Right atrium auricular region (tissue), 2 donors: ENCODE data around the gene KCTD21. TPM values are rescaled to one million over a fixed set of nuclear protein-coding genes. Genes with fewer than 3 reads are reported as not detected.
A peak's percentile ranks its signal among the peaks of the same experiment; 100 is the strongest.

ENCODE experiments used
- DNase-seq: peaks from one replicate; pipeline ENCODE4 v3.0.0-alpha.2; 2019; ENCODE audit warnings: low spot score
- H3K27ac ChIP-seq, 2 donors: fragments of 200-600 bp; sonication (generic); 1 replicate in 1 of 2; 2 replicates in 1 of 2; pipeline ENCODE4 v1.5.1; 2016 to 2019
- H3K27me3 ChIP-seq, 2 donors: fragments of 200-600 bp; sonication (generic); one replicate each; pipeline versions ENCODE4 v1.5.1 to v1.6.0; 2017 to 2019
- H3K36me3 ChIP-seq: fragments of 200-600 bp; sonication (generic); one replicate; pipeline ENCODE4 v1.5.1; 2016
- H3K4me1 ChIP-seq, 2 donors: fragments of 200-600 bp; sonication (generic); one replicate each; pipeline versions ENCODE4 v1.5.1 to v1.6.0; 2017 to 2019
- H3K4me3 ChIP-seq, 2 donors: fragments of 200-600 bp; sonication (generic); 1 replicate in 1 of 2; 2 replicates in 1 of 2; pipeline ENCODE4 v1.5.1; 2017 to 2019; ENCODE audit warnings: mild to moderate bottlenecking in 1 of 2, moderate library complexity in 1 of 2
- H3K9me3 ChIP-seq, 2 donors: fragments of 200-600 bp; sonication (generic); one replicate each; pipeline ENCODE4 v1.5.1; 2019
- total RNA-seq, 2 donors: library from RNA; depleted of rRNA; stranded (reverse); fragments of >200 nt; gene quantifications; one replicate each; pipeline ENCODE4 v1.1.0, GENCODE V29; 2016
- TF ChIP-seq, protein P1 (sequence below), 2 donors: fragments of 200-600 bp; sonication (generic); IDR thresholded peaks; one replicate each; pipeline ENCODE4 v1.5.1; 2019; ENCODE audit warnings: antibody characterized with exemption in 2 of 2

The KCTD21 gene
- total RNA-seq, 2 donors from 2014 or later: 9.8 to 12.9 TPM

GRCh38 chr11:78211565-78211964, 23.1 kb upstream of the KCTD21 start:
- Histone ChIP-seq H3K4me1 (peaks cover 0 to 23% of the 10 kb centered on the region in 2 donors), H3K27me3 (no peaks in the 10 kb centered on the region), H3K9me3 (no peaks in the 10 kb centered on the region), H3K4me3 (no peak overlapping the region), H3K27ac (no peak overlapping the region), H3K36me3 (peaks cover 28% of the 10 kb centered on the region)
- TF ChIP-seq, protein P1, sequence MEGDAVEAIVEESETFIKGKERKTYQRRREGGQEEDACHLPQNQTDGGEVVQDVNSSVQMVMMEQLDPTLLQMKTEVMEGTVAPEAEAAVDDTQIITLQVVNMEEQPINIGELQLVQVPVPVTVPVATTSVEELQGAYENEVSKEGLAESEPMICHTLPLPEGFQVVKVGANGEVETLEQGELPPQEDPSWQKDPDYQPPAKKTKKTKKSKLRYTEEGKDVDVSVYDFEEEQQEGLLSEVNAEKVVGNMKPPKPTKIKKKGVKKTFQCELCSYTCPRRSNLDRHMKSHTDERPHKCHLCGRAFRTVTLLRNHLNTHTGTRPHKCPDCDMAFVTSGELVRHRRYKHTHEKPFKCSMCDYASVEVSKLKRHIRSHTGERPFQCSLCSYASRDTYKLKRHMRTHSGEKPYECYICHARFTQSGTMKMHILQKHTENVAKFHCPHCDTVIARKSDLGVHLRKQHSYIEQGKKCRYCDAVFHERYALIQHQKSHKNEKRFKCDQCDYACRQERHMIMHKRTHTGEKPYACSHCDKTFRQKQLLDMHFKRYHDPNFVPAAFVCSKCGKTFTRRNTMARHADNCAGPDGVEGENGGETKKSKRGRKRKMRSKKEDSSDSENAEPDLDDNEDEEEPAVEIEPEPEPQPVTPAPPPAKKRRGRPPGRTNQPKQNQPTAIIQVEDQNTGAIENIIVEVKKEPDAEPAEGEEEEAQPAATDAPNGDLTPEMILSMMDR (IDR thresholded peaks at IDR 0.05): no peak
- no peak for DNase-seq

GRCh38 chr11:78210000-78210608, 21.7 kb upstream of the KCTD21 start:
- DNase-seq: no peak
- peaks cover 0 to 23% of the 10 kb centered on the region in 2 donors for H3K4me1 ChIP-seq
- no peaks in the 10 kb centered on the region for H3K9me3 ChIP-seq

GRCh38 chr11:78209478-78209877, 21.1 kb upstream of the KCTD21 start:
- H3K36me3 ChIP-seq: peaks cover 33% of the 10 kb centered on the region
- no peaks in the 10 kb centered on the region for H3K9me3 ChIP-seq
- no peak for DNase-seq
- H3K4me1 ChIP-seq: peaks cover 0 to 23% of the 10 kb centered on the region in 2 donors
- H3K4me3 ChIP-seq: no peak overlapping the region
- TF ChIP-seq, protein P1 (IDR thresholded peaks at IDR 0.05): no peak
- no peak overlapping the region for H3K27ac ChIP-seq
- no peaks in the 10 kb centered on the region for H3K27me3 ChIP-seq

More at GRCh38 chr11:78210000-78210608, 21.7 kb upstream of the KCTD21 start:
- peaks cover 39% of the 10 kb centered on the region for H3K36me3 ChIP-seq
- no peak overlapping the region for H3K4me3 ChIP-seq
- H3K27me3 ChIP-seq: no peaks in the 10 kb centered on the region
- TF ChIP-seq, protein P1 (IDR thresholded peaks at IDR 0.05): no peak
- H3K27ac ChIP-seq: no peak overlapping the region

DNA sequence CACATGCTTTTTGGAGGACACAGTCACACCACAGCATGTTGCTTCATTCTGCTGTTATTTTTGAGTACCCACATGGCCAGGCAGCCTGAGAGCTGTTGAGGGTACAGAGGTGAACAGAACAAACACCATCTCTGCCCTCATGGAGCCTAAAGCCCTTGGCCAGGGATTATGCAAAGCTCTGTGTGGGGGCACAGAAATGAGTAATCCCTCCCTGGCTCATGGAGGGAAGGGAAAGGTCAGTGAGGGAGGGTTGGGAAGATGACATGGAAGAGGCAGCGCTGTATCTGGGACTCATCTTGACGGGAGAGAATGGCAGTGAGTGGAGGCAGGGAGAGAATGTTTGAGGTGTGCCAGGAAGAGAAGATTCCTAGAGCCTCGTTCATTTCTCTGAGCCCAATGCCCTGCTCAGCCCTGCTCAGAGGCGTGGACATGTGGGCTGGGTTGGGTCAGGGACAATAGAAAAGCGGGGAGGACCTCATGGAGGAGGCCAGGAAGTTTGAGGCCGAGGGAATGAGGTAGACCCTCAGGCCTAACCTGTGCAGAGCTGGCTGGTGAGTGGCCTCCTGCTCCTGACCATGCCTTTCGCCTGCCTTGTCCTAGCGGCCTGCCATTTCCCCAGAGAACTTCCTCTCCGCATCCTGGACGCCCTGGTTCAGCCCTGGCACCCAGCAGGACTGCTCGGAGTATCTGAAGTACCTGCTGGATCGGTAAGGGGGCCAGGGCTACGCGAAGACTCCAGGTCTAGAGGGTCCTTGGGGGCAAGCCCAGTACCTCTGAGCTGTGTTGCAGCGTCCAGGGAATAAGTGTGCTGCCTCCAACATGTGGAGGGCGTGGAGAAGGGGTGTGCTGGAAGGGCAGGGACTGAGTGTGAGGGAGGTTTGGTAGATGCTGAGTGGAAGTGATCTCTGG, 20.1 kb upstream of the KCTD21 start:
- H3K9me3 ChIP-seq: no peaks in the 10 kb centered on the region
- no peak overlapping the region for H3K4me3 ChIP-seq
- H3K36me3 ChIP-seq: peaks cover 31% of the 10 kb centered on the region
- TF ChIP-seq, protein P1 (IDR thresholded peaks at IDR 0.05): no peak
- peak overlapping the region; percentile 23 to 60 for H3K27ac ChIP-seq
- no peaks in the 10 kb centered on the region for H3K27me3 ChIP-seq
- peaks cover 0 to 23% of the 10 kb centered on the region in 2 donors for H3K4me1 ChIP-seq
- no peak for DNase-seq

DNA sequence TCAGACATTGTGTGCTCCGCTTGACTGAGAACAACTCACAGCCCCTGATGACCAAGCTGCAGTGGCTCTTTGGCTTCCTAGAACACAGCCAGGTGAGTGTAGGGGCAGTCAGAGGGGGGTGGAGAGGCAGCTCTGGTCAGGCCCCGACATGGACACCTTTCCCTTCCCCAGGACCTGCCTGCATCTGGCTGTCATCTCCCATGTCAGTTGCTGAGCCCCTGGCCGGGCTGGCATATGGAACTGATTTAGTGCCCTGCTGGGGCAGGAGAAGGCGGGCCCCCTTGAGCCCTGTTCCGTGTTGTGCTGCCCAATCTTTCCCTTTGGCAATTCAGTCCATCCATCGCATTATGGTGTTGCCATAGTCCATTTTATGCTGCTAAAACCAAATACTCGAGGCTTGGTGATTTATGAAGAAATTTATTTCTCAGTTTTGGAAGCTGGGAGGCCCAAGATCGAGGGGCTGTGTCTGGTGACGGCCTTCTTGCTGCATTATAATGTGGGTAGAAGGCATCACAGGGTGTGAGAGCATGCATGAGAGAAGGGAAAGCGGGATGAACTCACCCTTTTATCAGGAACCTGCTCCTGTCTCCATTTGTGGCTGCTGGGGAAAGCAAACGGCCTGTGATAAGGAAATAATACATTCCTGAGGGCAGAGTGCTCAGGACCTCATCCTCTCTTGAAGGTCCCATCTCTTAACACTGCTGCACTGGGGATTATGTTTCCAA, 19.3 kb upstream of the KCTD21 start:
- TF ChIP-seq, protein P1 (IDR thresholded peaks at IDR 0.05): no peak
- no peak for DNase-seq
- H3K4me3 ChIP-seq: no peak overlapping the region
- H3K4me1 ChIP-seq: peaks cover 0 to 17% of the 10 kb centered on the region in 2 donors
- peaks cover 31% of the 10 kb centered on the region for H3K36me3 ChIP-seq
- H3K27ac ChIP-seq: peak overlapping the region; percentile 23 to 60
- H3K27me3 ChIP-seq: no peaks in the 10 kb centered on the region
- no peaks in the 10 kb centered on the region for H3K9me3 ChIP-seq
